H1 (cell line): ENCODE data around the gene RNU6-1.

ENCODE experiments used
- ATF2 ChIP-seq: IDR thresholded peaks from 2 replicates; pipeline ENCODE4 v1.6.1; 2012; ENCODE audit warnings: low read length, inconsistent platforms
- CEBPB ChIP-seq: IDR thresholded peaks from 2 replicates; pipeline ENCODE4 v1.6.1; 2012; ENCODE audit warnings: low read depth, low read length
- CTBP2 ChIP-seq: IDR thresholded peaks from 2 replicates; pipeline ENCODE4 v1.7.0; 2011; ENCODE audit warnings: borderline replicate concordance, mild to moderate bottlenecking, moderate library complexity, mixed read lengths, low read length; ENCODE audit not compliant: insufficient read depth, insufficient read length
- CTCF ChIP-seq, 3 experiments: IDR thresholded peaks; 1 replicate in 2 of 3; 2 replicates in 1 of 3; pipeline versions ENCODE4 v1.5.1 to v1.6.1; 2011; ENCODE audit warnings: low read length in 3 of 3, mild to moderate bottlenecking in 3 of 3, inconsistent platforms in 2 of 3, low read depth in 1 of 3, moderate library complexity in 1 of 3; ENCODE audit not compliant: insufficient read depth in 1 of 3; ENCODE audit errors: control extremely low read depth in 1 of 3
- EP300 ChIP-seq, 2 experiments: IDR thresholded peaks; 1 replicate in 1 of 2; 2 replicates in 1 of 2; pipeline ENCODE4 v1.6.1; 2011 to 2012; ENCODE audit warnings: low read depth in 2 of 2, low read length in 2 of 2, mild to moderate bottlenecking in 2 of 2, borderline replicate concordance in 1 of 2, inconsistent platforms in 1 of 2, moderate library complexity in 1 of 2
- EZH2 ChIP-seq: fragments of 200-600 bp; sonication (generic); IDR thresholded peaks from 2 replicates; pipeline ENCODE4 v1.7.1; 2012; ENCODE audit warnings: low read depth, mild to moderate bottlenecking, moderate library complexity, low read length, inconsistent platforms; ENCODE audit not compliant: severe bottlenecking
- FOSL1 ChIP-seq: IDR thresholded peaks from 2 replicates; pipeline ENCODE4 v1.6.1; 2011; ENCODE audit warnings: mild to moderate bottlenecking, low read depth, low read length, moderate library complexity; ENCODE audit not compliant: insufficient read depth
- JUN ChIP-seq: IDR thresholded peaks from 2 replicates; pipeline ENCODE4 v1.6.1; 2011; ENCODE audit warnings: low read depth, mild to moderate bottlenecking, improper control_type of control experiment, low read length
- POLR2A ChIP-seq, 2 experiments: IDR thresholded peaks; 1 replicate in 1 of 2; 2 replicates in 1 of 2; pipeline ENCODE4 v1.6.1; 2011; ENCODE audit warnings: low read depth in 2 of 2, low read length in 2 of 2, mild to moderate bottlenecking in 2 of 2; ENCODE audit errors: control extremely low read depth in 1 of 2
- POU5F1 ChIP-seq: IDR thresholded peaks from 2 replicates; pipeline ENCODE4 v1.6.1; 2011; ENCODE audit warnings: low read depth, mild to moderate bottlenecking, low read length, moderate library complexity
- RAD21 ChIP-seq, 2 experiments: IDR thresholded peaks in 1 of 2; conservative IDR thresholded peaks in 1 of 2; 2 replicates each; pipeline ENCODE4 v1.6.1; 2011; ENCODE audit warnings: low read depth in 2 of 2, low read length in 2 of 2, improper control_type of control experiment in 1 of 2, inconsistent platforms in 1 of 2, mild to moderate bottlenecking in 1 of 2, moderate library complexity in 1 of 2
- TAF1 ChIP-seq: IDR thresholded peaks from 2 replicates; pipeline ENCODE4 v1.6.1; 2011; ENCODE audit warnings: mild to moderate bottlenecking, low read depth, low read length
- TEAD4 ChIP-seq: IDR thresholded peaks from 2 replicates; pipeline ENCODE4 v1.6.1; 2012; ENCODE audit warnings: low read depth, low read length, inconsistent platforms, mixed read lengths
- ZNF274 ChIP-seq: IDR thresholded peaks from 2 replicates; pipeline ENCODE4 v1.7.0; 2012; ENCODE audit warnings: low read length, borderline replicate concordance; ENCODE audit errors: extremely low read depth

GRCh38 chr15:67863442-67863987 is 23.7 kb upstream of the RNU6-1 start:
- TF ChIP-seq CTCF (IDR thresholded peaks at IDR 0.05; ENCODE audit: control extremely low read depth in 1 of 3, insufficient read depth in 1 of 3, low read depth in 1 of 3, low read length in 3 of 3) (peak; percentile 83 to 91 (median 84)), CEBPB (no peak), JUN (no peak), ATF2 (peak; percentile 62; the same call in 1 of the 2 replicates), ZNF274 (no peak), FOSL1 (no peak), EP300 (IDR thresholded peaks at IDR 0.05; ENCODE audit: borderline replicate concordance in 1 of 2, low read depth in 2 of 2, low read length in 2 of 2) (no peak), RAD21 (IDR thresholded peaks at IDR 0.05 in 1 of 2, conservative IDR thresholded peaks at IDR 0.05 in 1 of 2; ENCODE audit: low read depth in 2 of 2, low read length in 2 of 2) (peak; percentile 95 to 97), POU5F1 (no peak), CTBP2 (no peak), EZH2 (no peak), POLR2A (IDR thresholded peaks at IDR 0.05; ENCODE audit: control extremely low read depth in 1 of 2, low read depth in 2 of 2, low read length in 2 of 2) (no peak), TAF1 (peak; percentile 53; the same call in 1 of the 2 replicates), TEAD4 (no peak)
